CD4-positive, alpha-beta memory T cell (primary cell): ENCODE results near the gene ATP10D. TPM values are rescaled to one million over a fixed set of nuclear protein-coding genes. Genes with fewer than 3 reads are reported as not detected.

ENCODE experiments used
- CTCF ChIA-PET: fragments of 350-600 bp; sonication (Branson Sonifier 250); formaldehyde crosslinking; loops from one replicate; lab custom pipeline; 2021; ENCODE audit warnings: inconsistent platforms; ENCODE audit not compliant: partially characterized antibody; lab: Charles Lee
- POLR2A ChIA-PET: fragments of 350-600 bp; sonication (Branson Sonifier 250); formaldehyde crosslinking; loops from one replicate; lab custom pipeline; 2021; ENCODE audit not compliant: partially characterized antibody; lab: Charles Lee
- DNase-seq, 5 donors: peaks; one replicate each; pipeline versions ENCODE4 v3.0.0 to v3.0.0-alpha.2; 2020 to 2022; ENCODE audit warnings: mixed read lengths in 1 of 5
- H3K27ac ChIP-seq: one replicate; pipeline ENCODE4 v1.7.0; 2013; ENCODE audit warnings: low read depth, low read length
- H3K27me3 ChIP-seq: 2 replicates; pipeline ENCODE4 v1.7.0; 2013; ENCODE audit warnings: mild to moderate bottlenecking, low read length, moderate library complexity; ENCODE audit not compliant: insufficient read depth
- H3K36me3 ChIP-seq: 2 replicates; pipeline ENCODE4 v1.7.0; 2013; ENCODE audit warnings: mild to moderate bottlenecking, low read length, moderate library complexity; ENCODE audit not compliant: insufficient read depth
- H3K4me1 ChIP-seq: 2 replicates; pipeline ENCODE4 v1.7.0; 2013; ENCODE audit warnings: mild to moderate bottlenecking, low read length, moderate library complexity; ENCODE audit not compliant: insufficient read depth
- H3K4me3 ChIP-seq, 2 donors: one replicate each; pipeline ENCODE4 v1.7.0; 2013; ENCODE audit warnings: low read length in 2 of 2, mild to moderate bottlenecking in 1 of 2
- H3K9me3 ChIP-seq, 2 donors: one replicate each; pipeline ENCODE4 v1.7.0; 2013; ENCODE audit warnings: low read length in 2 of 2, control low read depth in 1 of 2; ENCODE audit not compliant: control insufficient read depth in 1 of 2
- H3K27ac Mint-ChIP-seq, 7 donors: one replicate each; pipeline ENCODE4 v1.8.0; 2020 to 2021; ENCODE audit warnings: mixed read lengths in 7 of 7, mild to moderate bottlenecking in 6 of 7, inconsistent platforms in 3 of 7, moderate library complexity in 3 of 7
- H3K27me3 Mint-ChIP-seq, 2 donors: one replicate each; pipeline ENCODE4 v1.8.0; 2020 to 2021; ENCODE audit warnings: mixed read lengths in 2 of 2
- H3K36me3 Mint-ChIP-seq, 2 donors: one replicate each; pipeline ENCODE4 v1.8.0; 2020 to 2021; ENCODE audit warnings: mixed read lengths in 2 of 2, inconsistent platforms in 1 of 2, mild to moderate bottlenecking in 1 of 2
- H3K4me1 Mint-ChIP-seq, 4 donors: one replicate each; pipeline ENCODE4 v1.8.0; 2020 to 2021; ENCODE audit warnings: mixed read lengths in 4 of 4, mild to moderate bottlenecking in 1 of 4
- H3K4me3 Mint-ChIP-seq, 8 donors: one replicate each; pipeline ENCODE4 v1.8.0; 2020 to 2021; ENCODE audit warnings: mixed read lengths in 8 of 8, mild to moderate bottlenecking in 7 of 8, moderate library complexity in 6 of 8, inconsistent platforms in 3 of 8
- H3K9me3 Mint-ChIP-seq, 8 donors: one replicate each; pipeline ENCODE4 v1.8.0; 2020 to 2021; ENCODE audit warnings: mixed read lengths in 8 of 8, mild to moderate bottlenecking in 5 of 8, inconsistent platforms in 3 of 8, moderate library complexity in 1 of 8
- intact Hi-C: fragments of 100-400 bp; cut with micrococcal nuclease; formaldehyde crosslinking; loops from one replicate; pipeline ENCODE4 v1.15.1; 2023
- polyA plus RNA-seq, 2 donors: library from polyadenylated mRNA; unstranded; fragments of 300-500 nt; fragmentation: Illumina TruSeq; gene quantifications; one replicate each; pipeline ENCODE4 v1.2.3, GENCODE V29; 2021
- total RNA-seq, 2 experiments: library from RNA; stranded (reverse); gene quantifications; one replicate each; pipeline ENCODE4 v1.2.3, GENCODE V29; 2021

ATP10D gene
- total and polyA plus RNA-seq, 4 experiments from 2014 or later, result 2.0 to 4.2 (median 2.9) TPM

GRCh38 chr4:47598320-47598719, 113.2 kb downstream of the ATP10D start:
- no peaks in the 10 kb centered on the region for H3K36me3 Mint-ChIP-seq

GRCh38 chr4:47598896-47599295, 113.8 kb downstream of the ATP10D start:
- Mint-ChIP-seq H3K9me3 (peaks cover 0 to 4% (median 0%) of the 10 kb centered on the region in 8 donors), H3K27me3 (peaks cover 0 to 1% of the 10 kb centered on the region in 2 donors)
- CTCF ChIA-PET, result no interaction called here

More at GRCh38 chr4:47598320-47598719, 113.2 kb downstream of the ATP10D start:
- Mint-ChIP-seq H3K9me3 (peaks cover 0 to 3% (median 0%) of the 10 kb centered on the region in 8 donors), H3K27me3 (peaks cover 0 to 1% of the 10 kb centered on the region in 2 donors), H3K4me3 (no peak overlapping the region), H3K27ac (no peak overlapping the region), H3K4me1 (no peaks in the 10 kb centered on the region)
- H3K9me3 ChIP-seq, result no peaks in the 10 kb centered on the region
- no peaks in the 10 kb centered on the region for H3K4me1 ChIP-seq
- no peak for DNase-seq
- no peak overlapping the region for H3K27ac ChIP-seq
- ChIA-PET POLR2A (no interaction called here), CTCF (no interaction called here)
- no peaks in the 10 kb centered on the region for H3K27me3 ChIP-seq
- no peaks in the 10 kb centered on the region for H3K36me3 ChIP-seq
- intact Hi-C loops, result no loop called here
- H3K4me3 ChIP-seq, result no peak overlapping the region

GRCh38 chr4:47606482-47606881, 121.4 kb downstream of the ATP10D start:
- Mint-ChIP-seq H3K4me1 (no peaks in the 10 kb centered on the region), H3K9me3 (peaks cover 0 to 8% (median 0%) of the 10 kb centered on the region in 8 donors), H3K27ac (no peak overlapping the region), H3K4me3 (peak overlapping the region in 1 of 8 donors; percentile 36), H3K36me3 (no peaks in the 10 kb centered on the region), H3K27me3 (peaks cover 0 to 1% of the 10 kb centered on the region in 2 donors)
- Histone ChIP-seq H3K36me3 (no peaks in the 10 kb centered on the region), H3K27ac (no peak overlapping the region), H3K27me3 (no peaks in the 10 kb centered on the region), H3K4me1 (no peaks in the 10 kb centered on the region), H3K4me3 (no peak overlapping the region), H3K9me3 (no peaks in the 10 kb centered on the region)
- intact Hi-C loops, result no loop called here
- ChIA-PET POLR2A (no interaction called here), CTCF (no interaction called here)
- DNase-seq, result no peak

More at GRCh38 chr4:47598896-47599295, 113.8 kb downstream of the ATP10D start:
- Mint-ChIP-seq H3K36me3 (no peaks in the 10 kb centered on the region), H3K4me1 (no peaks in the 10 kb centered on the region), H3K27ac (no peak overlapping the region), H3K4me3 (no peak overlapping the region)
- intact Hi-C loops, result no loop called here
- Histone ChIP-seq H3K36me3 (no peaks in the 10 kb centered on the region), H3K4me1 (no peaks in the 10 kb centered on the region), H3K27me3 (no peaks in the 10 kb centered on the region), H3K27ac (no peak overlapping the region), H3K4me3 (no peak overlapping the region), H3K9me3 (no peaks in the 10 kb centered on the region)
- no peak for DNase-seq
- POLR2A ChIA-PET, result no interaction called here

GRCh38 chr4:47612116-47613023, 127.3 kb downstream of the ATP10D start:
- peaks cover 0 to 5% of the 10 kb centered on the region in 2 donors for H3K27me3 Mint-ChIP-seq
- ChIA-PET CTCF (no interaction called here), POLR2A (no interaction called here)
- no peak for DNase-seq
- peaks cover 0 to 6% (median under 1%) of the 10 kb centered on the region in 8 donors for H3K9me3 Mint-ChIP-seq
- Histone ChIP-seq H3K27ac (no peak overlapping the region), H3K4me1 (no peaks in the 10 kb centered on the region), H3K27me3 (no peaks in the 10 kb centered on the region), H3K9me3 (no peaks in the 10 kb centered on the region), H3K4me3 (no peak overlapping the region), H3K36me3 (no peaks in the 10 kb centered on the region)
- no peak overlapping the region for H3K27ac Mint-ChIP-seq
- H3K4me3 Mint-ChIP-seq, result no peak overlapping the region
- H3K4me1 Mint-ChIP-seq, result no peaks in the 10 kb centered on the region
- H3K36me3 Mint-ChIP-seq, result no peaks in the 10 kb centered on the region
- intact Hi-C loops, result no loop called here

GRCh38 chr4:47615385-47615784, 130.3 kb downstream of the ATP10D start:
- DNase-seq, result no peak
- Mint-ChIP-seq H3K36me3 (no peaks in the 10 kb centered on the region), H3K9me3 (peaks cover 0 to 6% (median under 1%) of the 10 kb centered on the region in 8 donors), H3K27me3 (peaks cover 2 to 5% of the 10 kb centered on the region in 2 donors), H3K4me3 (no peak overlapping the region), H3K27ac (no peak overlapping the region), H3K4me1 (no peaks in the 10 kb centered on the region)
- no peaks in the 10 kb centered on the region for H3K9me3 ChIP-seq
- no peaks in the 10 kb centered on the region for H3K36me3 ChIP-seq
- H3K4me3 ChIP-seq, result no peak overlapping the region
- intact Hi-C loops, result no loop called here
- POLR2A ChIA-PET, result no interaction called here
- H3K27me3 ChIP-seq, result no peaks in the 10 kb centered on the region
- H3K4me1 ChIP-seq, result no peaks in the 10 kb centered on the region
- H3K27ac ChIP-seq, result no peak overlapping the region
- CTCF ChIA-PET, result no interaction called here

GRCh38 chr4:47617607-47618006, 132.5 kb downstream of the ATP10D start:
- POLR2A ChIA-PET, result no interaction called here
- CTCF ChIA-PET, result interaction anchor here (0.7 kb wide), 1 partner anchor 238 kb away, joined by 4 read pairs; no protein-coding TSS in a partner anchor
- H3K4me3 Mint-ChIP-seq, result no peak overlapping the region

GRCh38 chr4:47619691-47620090, 134.6 kb downstream of the ATP10D start:
- no peak overlapping the region for H3K4me3 ChIP-seq
- no peaks in the 10 kb centered on the region for H3K9me3 ChIP-seq
- ChIA-PET CTCF (no interaction called here), POLR2A (no interaction called here)
- H3K4me1 Mint-ChIP-seq, result no peaks in the 10 kb centered on the region
- H3K27ac Mint-ChIP-seq, result no peak overlapping the region
- intact Hi-C loops, result no loop called here
- no peaks in the 10 kb centered on the region for H3K4me1 ChIP-seq
- DNase-seq, result no peak
- H3K36me3 Mint-ChIP-seq, result no peaks in the 10 kb centered on the region
- no peak overlapping the region for H3K4me3 Mint-ChIP-seq
- H3K36me3 ChIP-seq, result no peaks in the 10 kb centered on the region
- H3K27ac ChIP-seq, result no peak overlapping the region
- peaks cover 0 to 1% (median 0%) of the 10 kb centered on the region in 8 donors for H3K9me3 Mint-ChIP-seq
- no peaks in the 10 kb centered on the region for H3K27me3 ChIP-seq
- peaks cover 1 to 2% of the 10 kb centered on the region in 2 donors for H3K27me3 Mint-ChIP-seq

More at GRCh38 chr4:47617607-47618006, 132.5 kb downstream of the ATP10D start:
- Histone ChIP-seq H3K27ac (no peak overlapping the region), H3K36me3 (no peaks in the 10 kb centered on the region), H3K27me3 (no peaks in the 10 kb centered on the region), H3K4me3 (no peak overlapping the region), H3K4me1 (no peaks in the 10 kb centered on the region), H3K9me3 (no peaks in the 10 kb centered on the region)
- DNase-seq, result no peak
- Mint-ChIP-seq H3K9me3 (peaks cover 0 to 5% (median under 1%) of the 10 kb centered on the region in 8 donors), H3K27me3 (peaks cover 2 to 4% of the 10 kb centered on the region in 2 donors), H3K4me1 (no peaks in the 10 kb centered on the region), H3K27ac (no peak overlapping the region), H3K36me3 (no peaks in the 10 kb centered on the region)
- intact Hi-C loops, result no loop called here
